H9 (cell line): ENCODE data around the gene ERGIC3. TPM values are rescaled to one million over a fixed set of nuclear protein-coding genes. Genes with fewer than 3 reads are reported as not detected.

Experiments
- DNase-seq: peaks from one replicate; pipeline ENCODE4 v3.0.0-alpha.2; 2017
- H2AFZ ChIP-seq: one replicate; pipeline ENCODE4 v1.6.1; 2013; ENCODE audit warnings: mild to moderate bottlenecking, low read length, control low read depth, moderate library complexity
- H2AK5ac ChIP-seq: 2 replicates; pipeline ENCODE4 v1.6.1; 2013; ENCODE audit warnings: low read length, control low read depth, mixed read lengths; ENCODE audit not compliant: insufficient read length
- H2BK120ac ChIP-seq: one replicate; pipeline ENCODE4 v1.6.1; 2013; ENCODE audit warnings: low read depth, mild to moderate bottlenecking, low read length, control low read depth, inconsistent platforms; ENCODE audit not compliant: poor library complexity, severe bottlenecking
- H2BK12ac ChIP-seq: 2 replicates; pipeline ENCODE4 v1.6.1; 2013; ENCODE audit warnings: low read length, control low read depth, mixed read lengths, low read depth; ENCODE audit not compliant: insufficient read length
- H2BK15ac ChIP-seq: 2 replicates; pipeline ENCODE4 v1.6.1; 2013; ENCODE audit warnings: low read depth, low read length, control low read depth
- H2BK20ac ChIP-seq: one replicate; pipeline ENCODE4 v1.6.1; 2013; ENCODE audit warnings: low read depth, mild to moderate bottlenecking, low read length, control low read depth, inconsistent platforms; ENCODE audit not compliant: poor library complexity, severe bottlenecking
- H2BK5ac ChIP-seq: 2 replicates; pipeline ENCODE4 v1.6.1; 2013; ENCODE audit warnings: low read length, control low read depth, mixed read lengths; ENCODE audit not compliant: insufficient read length
- H3K14ac ChIP-seq: 2 replicates; pipeline ENCODE4 v1.6.1; 2013; ENCODE audit warnings: low read length, control low read depth; ENCODE audit not compliant: insufficient read depth
- H3K18ac ChIP-seq: 2 replicates; pipeline ENCODE4 v1.6.1; 2013; ENCODE audit warnings: low read depth, mild to moderate bottlenecking, mixed read lengths, low read length, control low read depth; ENCODE audit not compliant: insufficient read length
- H3K23ac ChIP-seq: 2 replicates; pipeline ENCODE4 v1.6.1; 2013; ENCODE audit warnings: low read length, control low read depth, mixed read lengths, low read depth; ENCODE audit not compliant: insufficient read length
- H3K23me2 ChIP-seq: 2 replicates; pipeline ENCODE4 v1.6.1; 2013; ENCODE audit warnings: low read depth, mild to moderate bottlenecking, mixed read lengths, low read length, control low read depth; ENCODE audit not compliant: insufficient read length, poor library complexity, severe bottlenecking
- H3K27ac ChIP-seq: 2 replicates; pipeline ENCODE4 v1.5.1; 2013; ENCODE audit warnings: low read length, control low read depth, mixed read lengths, low read depth; ENCODE audit not compliant: insufficient read length
- H3K27me3 ChIP-seq: 2 replicates; pipeline ENCODE4 v1.6.1; 2013; ENCODE audit warnings: low read length, control low read depth, inconsistent platforms; ENCODE audit not compliant: insufficient read depth
- H3K4ac ChIP-seq: 2 replicates; pipeline ENCODE4 v1.6.1; 2013; ENCODE audit warnings: low read depth, mild to moderate bottlenecking, control low read depth, inconsistent platforms, low read length, moderate library complexity
- H3K4me1 ChIP-seq: 2 replicates; pipeline ENCODE4 v1.6.1; 2013; ENCODE audit warnings: low read length, control low read depth, inconsistent platforms; ENCODE audit not compliant: insufficient read depth
- H3K4me2 ChIP-seq: 2 replicates; pipeline ENCODE4 v1.6.1; 2013; ENCODE audit warnings: low read length, control low read depth, mixed read lengths; ENCODE audit not compliant: insufficient read length, insufficient read depth
- H3K56ac ChIP-seq: 2 replicates; pipeline ENCODE4 v1.6.1; 2013; ENCODE audit warnings: low read depth, mild to moderate bottlenecking, mixed read lengths, low read length, control low read depth; ENCODE audit not compliant: insufficient read length
- H3K79me1 ChIP-seq: 2 replicates; pipeline ENCODE4 v1.6.1; 2013; ENCODE audit warnings: low read depth, mild to moderate bottlenecking, moderate library complexity, low read length, control low read depth, inconsistent platforms; ENCODE audit not compliant: insufficient read depth, poor library complexity, severe bottlenecking
- H3K79me2 ChIP-seq: 2 replicates; pipeline ENCODE4 v1.6.1; 2013; ENCODE audit warnings: low read length, control low read depth, inconsistent platforms; ENCODE audit not compliant: insufficient read depth
- H3K9ac ChIP-seq: 2 replicates; pipeline ENCODE4 v1.6.1; 2013; ENCODE audit warnings: low read length, control low read depth, mixed read lengths; ENCODE audit not compliant: insufficient read length; ENCODE audit errors: extremely low read depth
- H3K9me3 ChIP-seq: one replicate; pipeline ENCODE4 v1.6.1; 2013; ENCODE audit warnings: low read depth, low read length, inconsistent platforms; ENCODE audit not compliant: control insufficient read depth
- H3T11ph ChIP-seq: one replicate; pipeline ENCODE4 v1.6.1; 2013; ENCODE audit warnings: mild to moderate bottlenecking, low read length, control low read depth, inconsistent platforms
- H4K20me1 ChIP-seq: one replicate; pipeline ENCODE4 v1.6.1; 2013; ENCODE audit not compliant: control insufficient read depth, insufficient read length, insufficient read depth
- H4K5ac ChIP-seq: 2 replicates; pipeline ENCODE4 v1.6.1; 2013; ENCODE audit warnings: low read depth, mild to moderate bottlenecking, mixed read lengths, low read length, control low read depth; ENCODE audit not compliant: insufficient read length
- H4K8ac ChIP-seq: replicated peaks from 2 replicates; pipeline ENCODE4 v1.6.1; 2013; ENCODE audit warnings: low read length, control low read depth, mixed read lengths, low read depth; ENCODE audit not compliant: insufficient read length
- H4K91ac ChIP-seq: 2 replicates; pipeline ENCODE4 v1.6.1; 2013; ENCODE audit warnings: low read depth, mild to moderate bottlenecking, moderate library complexity, mixed read lengths, low read length, control low read depth; ENCODE audit not compliant: insufficient read length
- H3K27ac Mint-ChIP-seq, 3 experiments: 2 replicates in 2 of 3; 3 replicates in 1 of 3; pipeline ENCODE4 v1.8.0; 2020 to 2021; ENCODE audit warnings: mixed read lengths in 3 of 3, mild to moderate bottlenecking in 1 of 3, moderate library complexity in 1 of 3
- H3K27me3 Mint-ChIP-seq: 2 replicates; pipeline ENCODE4 v1.8.0; 2021; ENCODE audit warnings: low read depth, mild to moderate bottlenecking, moderate library complexity, mixed read lengths
- H3K36me3 Mint-ChIP-seq, 3 experiments: 2 replicates in 2 of 3; 3 replicates in 1 of 3; pipeline ENCODE4 v1.8.0; 2020 to 2021; ENCODE audit warnings: low read depth in 3 of 3, mixed read lengths in 3 of 3; ENCODE audit not compliant: insufficient read depth in 1 of 3
- H3K4me1 Mint-ChIP-seq, 2 experiments: 2 replicates each; pipeline ENCODE4 v1.8.0; 2020; ENCODE audit warnings: mixed read lengths in 2 of 2
- H3K4me3 Mint-ChIP-seq, 2 experiments: 2 replicates in 1 of 2; 3 replicates in 1 of 2; pipeline ENCODE4 v1.8.0; 2020 to 2021; ENCODE audit warnings: mild to moderate bottlenecking in 2 of 2, mixed read lengths in 2 of 2, moderate library complexity in 1 of 2
- H3K9me3 Mint-ChIP-seq, 2 experiments: 2 replicates in 1 of 2; 3 replicates in 1 of 2; pipeline ENCODE4 v1.8.0; 2020; ENCODE audit warnings: mild to moderate bottlenecking in 2 of 2, mixed read lengths in 2 of 2, moderate library complexity in 1 of 2
- CTCF ChIP-seq: fragments of 200-600 bp; sonication (generic); conservative IDR thresholded peaks from 3 replicates; pipeline ENCODE4 v1.8.0; 2021; ENCODE audit warnings: antibody characterized with exemption, mild to moderate bottlenecking
- WGBS: extraction: QIAGEN DNeasy Blood & Tissue Kit; methylation state at CpG from one replicate; pipeline ENCODE4 v1.1.7; 2013; ENCODE audit warnings: missing lambda C conversion rate, low lambda C conversion rate, mixed read lengths; ENCODE audit not compliant: insufficient read length; ENCODE audit errors: extremely low coverage; 5-methylcytosine and 5-hydroxymethylcytosine counted together
- total RNA-seq: library from RNA; stranded (reverse); gene quantifications from 2 replicates; pipeline ENCODE4 v1.2.1, GENCODE V29; 2021

Gene ERGIC3
- total RNA-seq, 1 experiment from 2014 or later = 188 TPM

- H2AK5ac ChIP-seq = no peak overlapping the region
- no peak overlapping the region for H2BK12ac ChIP-seq
- no peak overlapping the region for H2BK120ac ChIP-seq
- H4K8ac ChIP-seq = no peak overlapping the region
- H3K27ac ChIP-seq = no peak overlapping the region
- no peak overlapping the region for H3K23ac ChIP-seq
- no peak overlapping the region for H3K14ac ChIP-seq
- Mint-ChIP-seq H3K4me1 (no peaks in the 10 kb centered on the region), H3K9me3 (no peaks in the 10 kb centered on the region), H3K27me3 (no peaks in the 10 kb centered on the region), H3K4me3 (no peak overlapping the region), H3K27ac (no peak overlapping the region), H3K36me3 (peaks cover 30 to 77% (median 75%) of the 10 kb centered on the region in 3 experiments)
- H2BK15ac ChIP-seq = no peak overlapping the region
- H3K23me2 ChIP-seq = no peaks in the 10 kb centered on the region
- no peak overlapping the region for H2AFZ ChIP-seq
- no peak for DNase-seq
- no CpG with 5 or more reads among the region's 5 CpGs for whole genome bisulfite sequencing
- H3K9me3 ChIP-seq = no peaks in the 10 kb centered on the region
- H2BK5ac ChIP-seq = no peak overlapping the region
- no peak overlapping the region for H4K5ac ChIP-seq
- H3K27me3 ChIP-seq = no peaks in the 10 kb centered on the region
- TF ChIP-seq CTCF = no peak
- no peaks in the 10 kb centered on the region for H3K79me1 ChIP-seq
- H3K18ac ChIP-seq = no peak overlapping the region
- no peak overlapping the region for H3K4me2 ChIP-seq
- H3K56ac ChIP-seq = no peak overlapping the region
- H4K91ac ChIP-seq = no peak overlapping the region
- H2BK20ac ChIP-seq = no peak overlapping the region
- no peak overlapping the region for H3T11ph ChIP-seq
- H4K20me1 ChIP-seq = no peaks in the 10 kb centered on the region
- H3K4ac ChIP-seq = no peak overlapping the region
- H3K9ac ChIP-seq = no peak overlapping the region
- H3K79me2 ChIP-seq = no peaks in the 10 kb centered on the region
- no peaks in the 10 kb centered on the region for H3K4me1 ChIP-seq
Observed at GRCh38 chr20:35504751-35505150, 37.1 kb upstream of the ERGIC3 start.
